ENCODE results near the gene APOA1. TPM values are rescaled to one million over a fixed set of nuclear protein-coding genes. Genes with fewer than 3 reads are reported as not detected.

Gene APOA1
- total and polyA plus RNA-seq, 3 donors from 2014 or later = 617 to 2,741 (median 2,156) TPM

GRCh38 chr11:116879800-116880625, 42.6 kb upstream of the APOA1 start:
- no peaks in the 10 kb centered on the region for H3K4me1 ChIP-seq
- H3K9me3 ChIP-seq = no peaks in the 10 kb centered on the region
- WGBS, 2 donors = 53 to 61% methylated on average over 5 of the region's 5 CpGs
- intact Hi-C loops (cut with DNase I; ENCODE audit: low total_unique reads) = loop anchor here (10.0 kb wide), 1 partner anchor 225 kb away; no protein-coding TSS in a partner anchor
- no peak overlapping the region for H3K4me3 ChIP-seq
- H3K27ac ChIP-seq = no peak overlapping the region
- H3K27me3 ChIP-seq = no peaks in the 10 kb centered on the region
- TF ChIP-seq POLR2A (IDR thresholded peaks at IDR 0.05) (no peak), CTCF (IDR thresholded peaks at IDR 0.05) (peak; percentile 29 to 62 (median 50))
- DNase-seq = no peak
- H3K36me3 ChIP-seq (ENCODE audit: low read depth, missing control alignments) = no peaks in the 10 kb centered on the region

GRCh38 chr11:116876656-116877055, 39.2 kb upstream of the APOA1 start:
- TF ChIP-seq POLR2A (IDR thresholded peaks at IDR 0.05) = no peak
- no peak for TF ChIP-seq CTCF (IDR thresholded peaks at IDR 0.05)
- no peak for DNase-seq
- intact Hi-C loops (cut with DNase I; ENCODE audit: low total_unique reads) = loop anchor here (10.0 kb wide), 1 partner anchor 228 kb away; no protein-coding TSS in a partner anchor
- Histone ChIP-seq H3K36me3 (ENCODE audit: low read depth, missing control alignments) (no peaks in the 10 kb centered on the region), H3K27ac (no peak overlapping the region), H3K27me3 (no peaks in the 10 kb centered on the region), H3K4me1 (peaks cover 13% of the 10 kb centered on the region), H3K4me3 (no peak overlapping the region), H3K9me3 (no peaks in the 10 kb centered on the region)
- WGBS, 2 donors = 92 to 95% methylated on average over 8 of the region's 8 CpGs

GRCh38 chr11:116875194-116875593, 37.8 kb upstream of the APOA1 start:
- intact Hi-C loops (cut with DNase I; ENCODE audit: low total_unique reads) = loop anchor here (10.0 kb wide), 1 partner anchor 230 kb away; no protein-coding TSS in a partner anchor
- peaks cover 20% of the 10 kb centered on the region for H3K4me1 ChIP-seq
- DNase-seq = no peak
- no peak overlapping the region for H3K27ac ChIP-seq
- no peaks in the 10 kb centered on the region for H3K36me3 ChIP-seq (ENCODE audit: low read depth, missing control alignments)
- H3K9me3 ChIP-seq = no peaks in the 10 kb centered on the region
- TF ChIP-seq CTCF (IDR thresholded peaks at IDR 0.05) (no peak), POLR2A (IDR thresholded peaks at IDR 0.05) (no peak)
- 94 to 97% methylated on average over 7 of the region's 7 CpGs for WGBS, 2 donors
- no peak overlapping the region for H3K4me3 ChIP-seq
- no peaks in the 10 kb centered on the region for H3K27me3 ChIP-seq

GRCh38 chr11:116874251-116874650, 36.8 kb upstream of the APOA1 start:
- Histone ChIP-seq H3K27ac (no peak overlapping the region), H3K36me3 (ENCODE audit: low read depth, missing control alignments) (no peaks in the 10 kb centered on the region), H3K4me1 (peaks cover 20% of the 10 kb centered on the region), H3K27me3 (no peaks in the 10 kb centered on the region), H3K9me3 (no peaks in the 10 kb centered on the region), H3K4me3 (no peak overlapping the region)
- WGBS, 2 donors = 65 to 73% methylated on average over 2 of the region's 2 CpGs
- intact Hi-C loops (cut with DNase I; ENCODE audit: low total_unique reads) = loop anchor here (10.0 kb wide), 1 partner anchor 231 kb away; no protein-coding TSS in a partner anchor
- TF ChIP-seq CTCF (IDR thresholded peaks at IDR 0.05) (no peak), POLR2A (IDR thresholded peaks at IDR 0.05) (no peak)
- no peak for DNase-seq

Measured in testis (tissue), 3 donors.